ENCODE data around the gene ETFA.
A peak's percentile ranks its signal among the peaks of the same experiment; 100 is the strongest.

ETFA gene

DNA sequence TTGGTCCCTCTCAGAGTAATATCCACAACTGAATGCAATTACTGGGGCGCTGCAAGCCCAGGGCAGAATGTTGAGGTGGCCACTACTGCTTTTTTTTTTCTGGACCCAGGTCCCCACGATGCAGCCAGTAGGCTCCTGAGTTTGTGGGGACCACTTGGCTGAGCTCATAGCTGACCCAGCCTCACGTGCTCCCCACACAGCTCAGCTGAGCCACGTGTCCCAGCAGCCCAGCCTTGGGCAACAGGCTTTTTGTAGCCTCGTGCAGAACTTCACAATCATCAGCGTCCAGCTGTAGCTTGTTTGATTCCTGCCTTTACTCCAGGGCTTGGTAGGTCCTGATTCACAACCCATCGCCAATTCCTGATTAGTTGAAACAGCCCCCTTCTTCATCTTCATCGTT, 117.3 kb downstream of the ETFA start:
- ChIA-PET CTCF (interaction anchor here (1.2 to 2.0 kb wide), 3 partner anchors 9 to 17 kb away, joined by 3 to 8 read pairs (median 5); no protein-coding TSS in a partner anchor), POLR2A (no interaction called here)
- no peak for TF ChIP-seq CTCF (IDR thresholded peaks at IDR 0.05; ENCODE audit: control extremely low read depth, extremely low read depth, low read depth, missing control alignments)
- no peak for DNase-seq (ENCODE audit: extremely low spot score)

GRCh38 chr15:76192715-76193114, 118.6 kb downstream of the ETFA start:
- DNase-seq (ENCODE audit: extremely low spot score): no peak
- CTCF ChIA-PET: interaction anchor here (0.9 to 4.0 kb wide), 6 partner anchors 8 to 143 kb away, joined by 3 to 26 read pairs (median 4); partner anchors contain the start of gene ISL2
- POLR2A ChIA-PET: interaction anchor here (0.6 kb wide), 1 partner anchor 96 kb away, joined by 3 read pairs; no protein-coding TSS in a partner anchor
- no peak for TF ChIP-seq CTCF (IDR thresholded peaks at IDR 0.05; ENCODE audit: control extremely low read depth, extremely low read depth, low read depth, missing control alignments)

DNA sequence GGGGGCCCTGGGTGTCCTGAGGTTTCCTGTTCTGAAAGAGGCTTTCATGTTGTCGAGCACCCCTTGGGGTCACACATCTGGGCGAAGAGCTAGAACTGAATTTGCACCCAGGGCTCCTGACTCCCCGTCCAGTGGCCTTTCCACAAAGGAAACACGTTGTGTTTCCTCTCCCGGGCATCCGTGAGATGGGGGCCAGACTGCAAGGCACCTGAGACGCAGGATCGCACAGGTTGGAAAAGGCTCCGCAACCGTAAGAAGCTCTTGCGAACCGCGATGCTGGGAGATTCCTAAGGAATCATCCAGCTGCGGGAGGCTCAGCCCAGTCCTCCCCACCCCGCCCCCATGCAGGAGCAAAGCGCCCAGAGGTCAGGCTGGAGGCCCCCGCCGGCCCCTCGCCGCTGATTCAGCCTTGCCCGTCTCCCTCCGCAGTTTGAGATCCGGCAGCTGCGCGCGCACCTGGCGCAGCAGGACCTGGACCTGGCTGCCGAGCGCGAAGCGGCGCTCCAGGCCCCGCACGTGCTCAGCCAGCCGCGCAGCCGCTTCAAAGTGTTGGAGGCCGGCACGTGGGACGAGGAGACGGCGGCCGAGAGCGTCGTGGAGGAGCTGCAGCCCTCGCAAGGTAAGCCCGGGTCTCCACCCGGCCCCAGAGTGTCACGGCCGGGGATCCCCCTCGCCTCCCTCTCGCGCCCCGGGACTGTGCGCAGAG, 119.6 kb downstream of the ETFA start:
- ChIA-PET CTCF (interaction anchor here (0.7 to 4.0 kb wide), 24 partner anchors 9 to 803 kb away, joined by 3 to 26 read pairs (median 4); partner anchors contain the start of genes ISL2 and PSTPIP1), POLR2A (no interaction called here)
- no peak for DNase-seq (ENCODE audit: extremely low spot score)
- no peak for TF ChIP-seq CTCF (IDR thresholded peaks at IDR 0.05; ENCODE audit: control extremely low read depth, extremely low read depth, low read depth, missing control alignments)

- POLR2A ChIA-PET: no interaction called here
- CTCF ChIA-PET: interaction anchor here (0.7 to 4.0 kb wide), 26 partner anchors 9 to 804 kb away, joined by 3 to 26 read pairs (median 4); partner anchors contain the start of genes ISL2 and PSTPIP1
- DNase-seq (ENCODE audit: extremely low spot score): peak; percentile 92
- peak; percentile 88 for TF ChIP-seq CTCF (IDR thresholded peaks at IDR 0.05; ENCODE audit: control extremely low read depth, extremely low read depth, low read depth, missing control alignments)
Observed at GRCh38 chr15:76190751-76191538, 120.3 kb downstream of the ETFA start.

- TF ChIP-seq CTCF (IDR thresholded peaks at IDR 0.05; ENCODE audit: control extremely low read depth, extremely low read depth, low read depth, missing control alignments): no peak
- no peak for DNase-seq (ENCODE audit: extremely low spot score)
- ChIA-PET CTCF (interaction anchor here (0.7 to 4.0 kb wide), 16 partner anchors 8 to 805 kb away, joined by 3 to 26 read pairs (median 4); partner anchors contain the start of gene PSTPIP1), POLR2A (no interaction called here)
Observed at GRCh38 chr15:76190070-76190564, 121.2 kb downstream of the ETFA start.

DNA sequence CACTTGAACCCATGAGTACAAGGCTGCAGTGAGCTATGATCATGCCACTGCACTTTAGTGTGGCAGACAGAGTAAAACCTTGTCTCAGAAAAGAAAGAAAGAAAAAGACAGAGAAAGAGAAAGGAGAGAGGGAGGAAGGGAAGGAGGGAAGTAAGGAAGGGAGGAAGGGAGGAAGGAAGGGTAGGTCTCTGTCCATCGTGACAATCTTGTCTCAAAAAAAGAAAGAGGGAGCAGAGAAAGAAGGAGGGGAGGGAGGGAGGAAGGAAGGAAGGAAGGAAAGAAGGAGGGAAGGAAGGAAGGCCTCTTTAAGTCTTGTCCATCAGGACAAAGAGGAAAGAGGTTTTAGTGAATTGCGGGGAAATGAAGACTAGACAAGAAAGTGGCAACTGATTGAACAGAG, 122.2 kb downstream of the ETFA start:
- CTCF ChIA-PET: interaction anchor here (1.3 to 4.0 kb wide), 3 partner anchors 11 to 677 kb away, joined by 4 to 26 read pairs (median 11); no protein-coding TSS in a partner anchor
- TF ChIP-seq CTCF (IDR thresholded peaks at IDR 0.05; ENCODE audit: control extremely low read depth, extremely low read depth, low read depth, missing control alignments): no peak
- POLR2A ChIA-PET: no interaction called here
- DNase-seq (ENCODE audit: extremely low spot score): no peak
